ENCODE data around the gene CCDC88A. TPM values are rescaled to one million over a fixed set of nuclear protein-coding genes. Genes with fewer than 3 reads are reported as not detected.
"Not testable (repeated sequence)": the region's sequence is repeated elsewhere in the genome, so short reads cannot be mapped to it uniquely, and the experiment has no call there.

Gene CCDC88A
- total RNA-seq, 1 donor from 2014 or later, result 54.9 TPM

- no peak overlapping the region for H3K27ac Mint-ChIP-seq (ENCODE audit: unreplicated experiment)
- H3K27me3 Mint-ChIP-seq (ENCODE audit: unreplicated experiment), result no peaks in the 10 kb centered on the region
- no peaks in the 10 kb centered on the region for H3K4me1 Mint-ChIP-seq (ENCODE audit: unreplicated experiment)
- no peak for TF ChIP-seq CTCF (IDR thresholded peaks at IDR 0.05)
- H3K36me3 Mint-ChIP-seq (ENCODE audit: unreplicated experiment), result no peaks in the 10 kb centered on the region
- DNase-seq (ENCODE audit: extremely low spot score, unreplicated experiment), result no peak
- H3K9me3 Mint-ChIP-seq (ENCODE audit: unreplicated experiment), result no peaks in the 10 kb centered on the region
- H3K4me3 Mint-ChIP-seq (ENCODE audit: unreplicated experiment), result no peak overlapping the region
Measured at GRCh38 chr2:55454121-55454520, 34.5 kb upstream of the CCDC88A start.

GRCh38 chr2:55452879-55453278 is 33.2 kb upstream of the CCDC88A start:
- H3K27me3 Mint-ChIP-seq (ENCODE audit: unreplicated experiment), result no peaks in the 10 kb centered on the region
- no peak overlapping the region for H3K4me3 Mint-ChIP-seq (ENCODE audit: unreplicated experiment)
- no peak for TF ChIP-seq CTCF (IDR thresholded peaks at IDR 0.05)
- H3K4me1 Mint-ChIP-seq (ENCODE audit: unreplicated experiment), result no peaks in the 10 kb centered on the region
- DNase-seq (ENCODE audit: extremely low spot score, unreplicated experiment), result no peak
- H3K27ac Mint-ChIP-seq (ENCODE audit: unreplicated experiment), result no peak overlapping the region
- no peaks in the 10 kb centered on the region for H3K36me3 Mint-ChIP-seq (ENCODE audit: unreplicated experiment)
- no peaks in the 10 kb centered on the region for H3K9me3 Mint-ChIP-seq (ENCODE audit: unreplicated experiment)

GRCh38 chr2:55451699-55452098 is 32.0 kb upstream of the CCDC88A start:
- Mint-ChIP-seq H3K27me3 (ENCODE audit: unreplicated experiment) (no peaks in the 10 kb centered on the region), H3K36me3 (ENCODE audit: unreplicated experiment) (no peaks in the 10 kb centered on the region), H3K9me3 (ENCODE audit: unreplicated experiment) (no peaks in the 10 kb centered on the region), H3K4me3 (ENCODE audit: unreplicated experiment) (no peak overlapping the region), H3K4me1 (ENCODE audit: unreplicated experiment) (no peaks in the 10 kb centered on the region), H3K27ac (ENCODE audit: unreplicated experiment) (no peak overlapping the region)
- no peak for TF ChIP-seq CTCF (IDR thresholded peaks at IDR 0.05)
- no peak for DNase-seq (ENCODE audit: extremely low spot score, unreplicated experiment)

GRCh38 chr2:55450014-55450413 is 30.4 kb upstream of the CCDC88A start:
- not testable (repeated sequence) for H3K4me3 Mint-ChIP-seq (ENCODE audit: unreplicated experiment); H3K27me3 Mint-ChIP-seq (ENCODE audit: unreplicated experiment)

GRCh38 chr2:55442045-55442760 is 22.5 kb upstream of the CCDC88A start:
- H3K27me3 Mint-ChIP-seq (ENCODE audit: unreplicated experiment), result peaks cover 20% of the 10 kb centered on the region

More at GRCh38 chr2:55450014-55450413, 30.4 kb upstream of the CCDC88A start:
- DNase-seq (ENCODE audit: extremely low spot score, unreplicated experiment); H3K36me3 Mint-ChIP-seq (ENCODE audit: unreplicated experiment); H3K4me1 Mint-ChIP-seq (ENCODE audit: unreplicated experiment); H3K9me3 Mint-ChIP-seq (ENCODE audit: unreplicated experiment); H3K27ac Mint-ChIP-seq (ENCODE audit: unreplicated experiment): not testable (repeated sequence)

GRCh38 chr2:55441280-55441892 is 21.7 kb upstream of the CCDC88A start:
- no peak for DNase-seq (ENCODE audit: extremely low spot score, unreplicated experiment)
- Mint-ChIP-seq H3K9me3 (ENCODE audit: unreplicated experiment) (no peaks in the 10 kb centered on the region), H3K36me3 (ENCODE audit: unreplicated experiment) (no peaks in the 10 kb centered on the region), H3K4me1 (ENCODE audit: unreplicated experiment) (no peaks in the 10 kb centered on the region), H3K4me3 (ENCODE audit: unreplicated experiment) (no peak overlapping the region), H3K27me3 (ENCODE audit: unreplicated experiment) (peaks cover 20% of the 10 kb centered on the region), H3K27ac (ENCODE audit: unreplicated experiment) (no peak overlapping the region)
- TF ChIP-seq CTCF (IDR thresholded peaks at IDR 0.05), result no peak

More at GRCh38 chr2:55442045-55442760, 22.5 kb upstream of the CCDC88A start:
- not testable (repeated sequence) for H3K4me1 Mint-ChIP-seq (ENCODE audit: unreplicated experiment); DNase-seq (ENCODE audit: extremely low spot score, unreplicated experiment); H3K27ac Mint-ChIP-seq (ENCODE audit: unreplicated experiment); H3K9me3 Mint-ChIP-seq (ENCODE audit: unreplicated experiment); H3K4me3 Mint-ChIP-seq (ENCODE audit: unreplicated experiment); H3K36me3 Mint-ChIP-seq (ENCODE audit: unreplicated experiment)

Measured in osteocyte (in vitro differentiated cells).